Measurements from ENCODE around the gene LASP1NB. TPM values are rescaled to one million over a fixed set of nuclear protein-coding genes. Genes with fewer than 3 reads are reported as not detected.
"Not testable (repeated sequence)": the region's sequence is repeated elsewhere in the genome, so short reads cannot be mapped to it uniquely, and the experiment has no call there.

Gene LASP1NB

GRCh38 chr17:38976187-38976551 is 50.8 kb downstream of the LASP1NB start:
- intact Hi-C loops (cut with micrococcal nuclease); CTCF ChIA-PET; POLR2A ChIA-PET; H3K9me3 Mint-ChIP-seq; H3K4me3 Mint-ChIP-seq; H3K27ac Mint-ChIP-seq; H3K4me1 Mint-ChIP-seq (ENCODE audit: low read depth); H3K27me3 Mint-ChIP-seq; H3K36me3 Mint-ChIP-seq; DNase-seq: not testable (repeated sequence)

GRCh38 chr17:38978180-38978579 is 52.8 kb downstream of the LASP1NB start:
- POLR2A ChIA-PET, result no interaction called here
- DNase-seq, result no peak
- H3K9me3 Mint-ChIP-seq, result no peaks in the 10 kb centered on the region
- intact Hi-C loops (cut with micrococcal nuclease), result no loop called here
- H3K4me3 Mint-ChIP-seq, result no peak overlapping the region
- H3K36me3 Mint-ChIP-seq, result no peaks in the 10 kb centered on the region
- H3K27ac Mint-ChIP-seq, result no peak overlapping the region
- peaks cover 1% of the 10 kb centered on the region for H3K27me3 Mint-ChIP-seq
- CTCF ChIA-PET, result interaction anchor here (0.6 to 1.0 kb wide), 2 partner anchors 53 to 192 kb away, joined by 4 read pairs; partner anchors contain the start of gene LASP1NB
- H3K4me1 Mint-ChIP-seq (ENCODE audit: low read depth), result peaks cover 3% of the 10 kb centered on the region

Small RNAs within 50 kb of the gene (microRNA-seq; reads per million reads assigned to microRNA genes)
- not detected for gene MIR6779 (ENCODE audit: borderline microRNAs expressed, borderline number of aligned reads, borderline replicate concordance)

Other genes with a start within 250 kb of the LASP1NB start
- gene MLLT6, start 220.3 kb upstream of the LASP1NB start, total RNA-seq, result 100 to 1,000 TPM; 204 to 221 TPM
- gene CISD3, start 195.3 kb upstream of the LASP1NB start, total RNA-seq, result 10 to 100 TPM; 54.7 to 59.1 TPM
- 1 to 10 TPM; 3.4 to 4.2 TPM for gene PCGF2, start 177.3 kb upstream of the LASP1NB start, total RNA-seq
- 100 to 1,000 TPM; 335 to 348 TPM for gene PSMB3, start 172.9 kb upstream of the LASP1NB start, total RNA-seq
- 10 to 100 TPM; 37.8 to 37.9 TPM for gene PIP4K2B, start 126.1 kb upstream of the LASP1NB start, total RNA-seq
- gene CWC25, start 100.3 kb upstream of the LASP1NB start, total RNA-seq, result 10 to 100 TPM; 21.1 to 21.5 TPM
- gene RPL23, start 71.9 kb upstream of the LASP1NB start, total RNA-seq, result 1,000 to 10,000 TPM; 1,774 to 1,791 TPM
- gene LASP1, start 55.6 kb upstream of the LASP1NB start, total RNA-seq, result 100 to 1,000 TPM; 134 to 139 TPM
- gene FBXO47, start 41.8 kb downstream of the LASP1NB start, total RNA-seq, result not detected
- 1 to 10 TPM; 1.2 to 2.2 TPM for gene PLXDC1, start 226.0 kb downstream of the LASP1NB start, total RNA-seq
- not detected for gene ARL5C, start 240.5 kb downstream of the LASP1NB start, total RNA-seq